ENCODE data around the gene CCDC78.

The CCDC78 gene

DNA sequence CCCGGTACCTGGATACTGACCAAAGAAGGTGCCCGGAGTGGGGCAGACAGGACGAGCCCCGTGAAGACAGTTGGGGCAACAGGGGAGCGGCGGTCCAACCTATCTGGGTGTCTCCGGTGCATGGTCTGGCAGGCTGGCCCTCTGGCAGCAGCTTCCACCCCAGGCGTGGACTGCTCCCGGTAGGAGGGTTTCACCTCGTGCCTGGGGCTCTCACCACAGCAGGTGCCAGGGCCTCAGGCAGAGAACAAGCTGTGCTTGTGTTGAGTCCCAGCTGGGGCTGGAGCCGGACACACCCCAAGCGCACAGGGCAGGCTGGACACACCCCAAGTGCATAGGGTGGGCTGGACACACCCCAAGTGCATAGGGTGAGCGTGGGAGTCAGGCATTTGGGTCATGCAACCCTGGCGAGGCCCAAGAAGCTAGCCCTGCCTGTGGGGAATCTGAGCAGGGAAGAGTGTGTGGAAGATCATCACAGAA lies 19.1 kb downstream of the CCDC78 start:
- DNase-seq (ENCODE audit: low read depth in 1 of 2, low spot score in 1 of 2): no peak
- in situ Hi-C loops (cut with HindIII; ENCODE audit: low pct_unique_long_range_greater_than_20kb, low sequenced_read_pairs): loop anchor here (25.0 kb wide), 1 partner anchor 280 kb away; the partner anchor contains the start of gene SOX8
- no peak for TF ChIP-seq JUND (IDR thresholded peaks at IDR 0.05; ENCODE audit: low read depth)

DNA sequence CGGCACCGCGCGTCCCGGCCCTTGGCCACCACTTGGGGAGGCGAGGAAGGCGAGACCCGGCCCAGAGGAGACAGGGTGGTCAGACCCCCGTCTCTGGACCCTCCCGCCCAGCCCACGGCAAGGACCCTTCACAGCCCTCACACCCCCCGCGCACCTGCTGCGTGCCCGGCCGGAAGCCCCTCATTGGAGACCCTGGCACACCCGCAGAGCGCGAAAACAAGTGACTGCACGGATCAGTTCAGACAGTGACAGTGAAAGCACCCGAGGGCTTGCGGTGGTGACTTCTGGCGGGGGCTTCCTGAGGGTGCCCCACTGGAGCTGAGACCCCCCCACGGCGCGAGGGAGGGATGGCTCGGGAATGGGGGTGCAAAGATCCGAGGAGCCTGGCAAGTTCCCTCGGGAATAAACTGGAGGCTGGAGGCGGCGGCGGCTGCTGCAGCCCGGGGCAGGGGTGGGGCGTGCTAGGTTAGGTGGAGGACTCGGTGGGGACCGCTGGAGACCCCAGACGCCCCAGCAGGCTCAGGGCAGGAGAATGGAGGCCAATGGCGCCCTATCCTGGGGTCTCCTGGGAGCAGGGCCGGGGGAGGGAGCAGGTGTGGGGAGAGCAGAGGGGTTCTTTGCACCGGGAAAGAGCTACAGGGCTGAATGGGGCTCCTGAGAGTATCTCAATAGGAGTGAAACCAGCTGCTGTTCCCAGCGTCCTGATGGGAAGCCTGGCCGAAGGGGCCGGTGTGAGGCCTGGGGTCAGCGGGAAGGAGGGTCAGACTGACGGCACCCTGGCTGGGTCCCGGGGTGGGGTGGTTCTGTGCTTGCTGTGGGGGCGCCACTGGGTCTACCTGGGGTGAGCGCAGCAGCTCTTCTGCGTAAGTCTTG lies 19.8 kb downstream of the CCDC78 start:
- TF ChIP-seq JUND (IDR thresholded peaks at IDR 0.05; ENCODE audit: low read depth): no peak
- in situ Hi-C loops (cut with HindIII; ENCODE audit: low pct_unique_long_range_greater_than_20kb, low sequenced_read_pairs): loop anchor here (25.0 kb wide), 1 partner anchor 281 kb away; the partner anchor contains the start of gene SOX8
- no peak for DNase-seq (ENCODE audit: low read depth in 1 of 2, low spot score in 1 of 2)

- in situ Hi-C loops (cut with HindIII; ENCODE audit: low pct_unique_long_range_greater_than_20kb, low sequenced_read_pairs): loop anchor here (25.0 kb wide), 1 partner anchor 282 kb away; the partner anchor contains the start of gene SOX8
- peak; percentile 87 to 94 for DNase-seq (ENCODE audit: low read depth in 1 of 2, low spot score in 1 of 2)
- TF ChIP-seq JUND (IDR thresholded peaks at IDR 0.05; ENCODE audit: low read depth): no peak
These were observed 20.6 kb downstream of the CCDC78 start, which contains the start of gene FBXL16 for GRCh38 chr16:705431-706188. Gene FBXL16 (minus strand): TSS chr16:705801. CDS start chr16:697405, 8,396 bp downstream.

DNA sequence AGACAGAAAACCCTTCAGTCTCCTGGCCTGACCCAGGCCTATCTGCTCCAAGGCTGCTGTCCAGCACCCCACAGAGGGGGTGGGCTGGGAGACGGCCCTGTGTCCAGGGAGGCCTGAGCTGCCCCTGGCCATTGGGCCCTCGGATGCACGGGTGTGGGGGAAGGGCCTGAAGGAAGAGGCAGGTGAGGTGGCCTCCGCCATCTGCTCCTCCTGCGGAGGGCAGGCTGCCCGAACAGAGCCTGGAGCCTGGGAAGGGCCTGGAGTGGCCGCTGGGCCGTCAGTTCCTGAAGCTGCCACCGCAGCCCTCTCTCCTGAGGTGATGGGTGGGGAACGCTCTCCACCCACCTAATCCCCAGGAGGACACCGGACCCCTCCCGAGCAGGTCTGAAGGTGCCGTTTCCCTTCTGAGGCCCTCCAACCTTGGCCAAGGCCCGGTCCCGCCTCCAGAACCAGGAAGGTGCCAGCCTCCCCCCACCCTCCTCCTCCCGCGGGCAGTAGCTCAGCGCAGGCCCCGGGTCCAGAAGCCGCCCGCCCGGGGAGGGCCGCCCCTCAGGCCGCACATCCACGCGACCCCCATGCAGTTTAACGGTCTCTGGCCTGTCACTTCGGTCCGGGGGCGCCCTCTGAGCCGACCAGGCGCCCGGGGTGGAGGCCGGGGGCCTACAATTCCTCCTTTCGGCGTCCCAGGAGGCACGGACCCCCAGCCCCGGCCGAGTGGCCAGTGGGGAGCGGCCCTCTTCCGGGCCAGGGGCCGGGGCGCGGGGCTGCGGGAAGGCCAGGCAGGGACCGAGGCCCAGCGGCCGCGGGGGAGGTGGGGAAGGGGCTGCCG lies 21.5 kb downstream of the CCDC78 start:
- in situ Hi-C loops (cut with HindIII; ENCODE audit: low pct_unique_long_range_greater_than_20kb, low sequenced_read_pairs): loop anchor here (25.0 kb wide), 1 partner anchor 283 kb away; the partner anchor contains the start of gene SOX8
- no peak for DNase-seq (ENCODE audit: low read depth in 1 of 2, low spot score in 1 of 2)
- TF ChIP-seq JUND (IDR thresholded peaks at IDR 0.05; ENCODE audit: low read depth): no peak

- TF ChIP-seq JUND (IDR thresholded peaks at IDR 0.05; ENCODE audit: low read depth): no peak
- in situ Hi-C loops (cut with HindIII; ENCODE audit: low pct_unique_long_range_greater_than_20kb, low sequenced_read_pairs): loop anchor here (25.0 kb wide), 1 partner anchor 283 kb away; the partner anchor contains the start of gene SOX8
- no peak for DNase-seq (ENCODE audit: low read depth in 1 of 2, low spot score in 1 of 2)
These were observed 22.2 kb downstream of the CCDC78 start for GRCh38 chr16:704047-704446.

- in situ Hi-C loops (cut with HindIII; ENCODE audit: low pct_unique_long_range_greater_than_20kb, low sequenced_read_pairs): loop anchor here (25.0 kb wide), 1 partner anchor 284 kb away; the partner anchor contains the start of gene SOX8
- no peak for TF ChIP-seq JUND (IDR thresholded peaks at IDR 0.05; ENCODE audit: low read depth)
These were observed 22.8 kb downstream of the CCDC78 start for GRCh38 chr16:703406-703805.

GRCh38 chr16:702341-702740 lies 23.9 kb downstream of the CCDC78 start:
- in situ Hi-C loops (cut with HindIII; ENCODE audit: low pct_unique_long_range_greater_than_20kb, low sequenced_read_pairs): loop anchor here (25.0 kb wide), 1 partner anchor 285 kb away; the partner anchor contains the start of gene SOX8
- no peak for TF ChIP-seq JUND (IDR thresholded peaks at IDR 0.05; ENCODE audit: low read depth)
- DNase-seq (ENCODE audit: low read depth in 1 of 2, low spot score in 1 of 2): no peak

More at GRCh38 chr16:703406-703805, 22.8 kb downstream of the CCDC78 start:
- no peak for DNase-seq (ENCODE audit: low read depth in 1 of 2, low spot score in 1 of 2)

GRCh38 chr16:700684-701584 lies 25.3 kb downstream of the CCDC78 start:
- in situ Hi-C loops (cut with HindIII; ENCODE audit: low pct_unique_long_range_greater_than_20kb, low sequenced_read_pairs): loop anchor here (25.0 kb wide), 1 partner anchor 286 kb away; the partner anchor contains the start of gene SOX8

DNA sequence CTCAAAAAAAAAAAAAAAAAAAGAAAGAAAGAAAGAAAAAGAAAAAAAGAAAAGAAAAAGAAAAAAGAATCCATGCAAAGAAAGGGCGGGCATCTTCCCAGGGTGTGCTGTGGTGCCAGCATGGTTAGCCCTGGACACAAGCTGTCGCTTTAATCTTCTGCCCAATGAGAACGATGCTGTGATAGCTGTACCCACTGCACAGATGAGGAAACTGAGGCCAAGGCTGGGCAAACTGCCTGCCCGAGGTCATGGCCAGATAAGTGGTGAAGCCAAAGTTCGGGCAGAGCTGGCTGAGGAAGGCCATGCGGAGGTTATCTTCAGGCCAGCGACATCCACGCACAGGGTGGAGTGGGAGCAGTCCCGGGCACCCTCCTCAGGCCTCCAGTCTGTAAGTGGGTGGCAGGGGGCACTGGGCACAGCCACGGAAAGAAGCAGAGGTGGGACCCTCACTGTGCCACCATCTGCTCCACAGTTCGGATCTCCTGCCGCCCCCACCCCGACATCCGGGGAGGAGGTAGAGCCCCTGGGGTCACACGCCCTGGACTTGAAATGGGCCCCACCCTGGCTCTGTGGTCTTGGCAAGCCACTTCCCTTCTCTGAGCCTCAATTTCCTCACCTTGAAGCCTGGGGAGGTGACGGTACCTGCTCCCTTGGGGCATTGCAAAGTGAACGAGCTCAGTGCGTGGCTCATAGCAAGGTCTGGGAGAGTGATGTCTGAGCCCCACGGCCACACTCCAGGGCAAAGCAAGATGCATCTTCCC lies 27.2 kb downstream of the CCDC78 start:
- in situ Hi-C loops (cut with HindIII; ENCODE audit: low pct_unique_long_range_greater_than_20kb, low sequenced_read_pairs): no loop called here
- no peak for DNase-seq (ENCODE audit: low read depth in 1 of 2, low spot score in 1 of 2)
- TF ChIP-seq JUND (IDR thresholded peaks at IDR 0.05; ENCODE audit: low read depth): no peak

More at GRCh38 chr16:700684-701584, 25.3 kb downstream of the CCDC78 start:
- DNase-seq (ENCODE audit: low read depth in 1 of 2, low spot score in 1 of 2): peak; percentile 40 to 59
- TF ChIP-seq JUND (IDR thresholded peaks at IDR 0.05; ENCODE audit: low read depth): no peak

All from T47D (cell line).